NCI-H1694 treated with DMSO at 0.1 percent for 48 hours (cell line): ENCODE results near the gene OR2AT4.
"Not testable (repeated sequence)": the region's sequence is repeated elsewhere in the genome, so short reads cannot be mapped to it uniquely, and the experiment has no call there.

Source experiments
- DNase-seq: peaks from one replicate; lab custom pipeline; 2025; lab: John Stamatoyannopoulos, UW

The OR2AT4 gene

DNA sequence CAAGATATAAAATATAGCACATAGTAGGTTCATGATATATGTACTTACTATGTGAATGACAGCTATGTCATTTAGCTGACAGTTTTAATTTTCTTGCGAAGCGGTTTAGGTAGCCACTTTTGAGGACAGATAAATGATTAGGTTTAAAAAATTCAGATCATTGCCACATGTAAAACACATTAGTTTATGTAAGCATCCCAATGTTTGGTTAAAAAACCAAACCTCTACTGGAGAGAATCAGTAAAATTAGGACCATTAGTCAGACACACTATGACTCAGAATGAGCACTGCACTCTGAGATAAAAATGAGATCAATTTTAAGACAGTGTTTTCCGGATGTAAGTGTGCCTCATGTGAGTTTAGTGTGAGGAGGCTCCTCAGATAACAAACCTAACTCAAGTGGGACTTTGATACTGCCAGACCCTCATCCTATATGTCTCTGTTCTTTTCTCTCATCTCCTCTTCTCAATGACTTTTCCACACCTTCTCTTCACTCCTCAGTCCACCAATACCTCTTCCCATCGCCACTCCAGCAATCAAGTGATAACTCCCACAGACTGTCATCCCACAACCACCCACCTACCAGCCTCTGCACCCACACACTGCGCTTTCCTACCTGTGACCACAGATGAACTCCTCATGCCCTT is 6.8 kb upstream of the OR2AT4 start:
- DNase-seq = no peak

DNA sequence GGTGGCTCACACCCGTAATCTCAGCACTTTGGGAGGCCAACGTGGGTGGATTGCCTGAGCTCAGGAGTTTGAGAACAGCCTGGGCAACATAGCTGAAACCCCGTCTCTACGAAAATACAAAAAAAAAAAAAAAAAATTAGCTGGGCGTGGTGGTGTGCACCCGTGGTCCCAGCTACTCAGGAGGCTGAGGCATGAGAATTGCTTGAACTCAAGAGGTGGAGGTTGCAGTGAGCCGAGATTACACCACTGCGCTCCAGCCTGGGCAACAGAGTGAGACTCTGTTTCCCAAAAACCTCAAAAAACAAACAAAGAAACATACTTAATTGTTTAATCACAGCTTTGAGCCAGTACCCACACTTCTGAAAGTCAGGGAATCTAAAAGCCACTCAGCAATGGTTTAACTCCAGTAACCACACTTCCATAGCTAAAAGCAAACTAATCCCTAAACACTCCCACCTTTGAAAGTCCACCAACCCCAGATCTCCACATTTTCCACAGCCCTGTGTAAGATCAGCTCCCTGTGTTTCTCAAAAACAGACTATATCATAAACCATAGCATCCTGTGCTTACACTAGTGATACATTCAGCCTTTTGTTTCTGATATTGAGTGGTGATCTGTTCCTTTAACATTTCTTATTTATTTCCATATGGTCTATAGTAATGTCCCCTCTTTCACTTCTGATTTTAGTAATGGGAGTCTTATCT is 4.9 kb upstream of the OR2AT4 start:
- DNase-seq = no peak

DNA sequence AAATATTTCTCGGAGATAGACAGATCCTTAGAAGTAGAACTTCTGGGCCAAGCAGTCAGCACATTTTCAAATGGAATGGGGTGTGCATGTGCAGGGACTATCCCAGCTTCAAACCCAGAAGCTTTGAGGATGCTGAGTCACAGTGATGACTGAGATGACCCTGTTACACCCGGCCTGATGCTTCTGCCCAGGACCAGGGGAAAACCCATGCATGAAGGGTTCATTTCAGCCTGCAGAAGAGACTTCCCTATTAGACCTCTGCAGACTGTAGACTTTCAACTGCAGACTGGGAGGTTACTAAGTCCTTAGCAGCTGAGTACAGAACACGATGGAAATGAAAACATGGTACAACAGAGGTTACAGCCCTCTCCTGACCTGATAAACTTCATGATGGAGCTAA is 3.6 kb upstream of the OR2AT4 start:
- DNase-seq = no peak

GRCh38 chr11:75099635-75100034 is 3.0 kb upstream of the OR2AT4 start:
- DNase-seq = no peak

DNA sequence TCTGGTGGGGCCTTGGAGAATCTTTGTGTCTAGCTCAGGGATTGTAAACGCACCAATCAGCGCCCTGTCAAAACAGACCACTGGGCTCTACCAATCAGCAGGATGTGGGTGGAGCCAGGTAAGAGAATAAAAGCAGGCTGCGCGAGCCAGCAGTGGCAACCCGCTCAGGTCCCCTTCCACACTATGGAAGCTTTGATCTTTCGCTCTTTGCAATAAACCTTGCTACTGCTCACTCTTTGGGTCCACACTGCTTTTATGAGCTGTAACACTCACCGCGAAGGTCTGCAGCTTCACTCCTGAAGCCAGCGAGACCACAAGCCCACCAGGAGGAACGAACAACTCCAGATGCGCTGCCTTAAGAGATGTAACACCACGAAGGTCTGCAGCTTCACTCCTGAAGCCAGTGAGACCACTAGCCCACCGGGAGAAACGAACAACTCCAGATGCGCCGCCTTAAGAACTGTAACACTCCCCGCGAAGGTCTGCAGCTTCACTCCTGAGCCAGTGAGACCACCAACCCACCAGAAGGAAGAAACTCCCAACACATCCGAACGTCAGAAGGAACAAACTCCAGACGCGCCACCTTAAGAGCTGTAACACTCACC is 2.3 kb upstream of the OR2AT4 start:
- not testable (repeated sequence) for DNase-seq

DNA sequence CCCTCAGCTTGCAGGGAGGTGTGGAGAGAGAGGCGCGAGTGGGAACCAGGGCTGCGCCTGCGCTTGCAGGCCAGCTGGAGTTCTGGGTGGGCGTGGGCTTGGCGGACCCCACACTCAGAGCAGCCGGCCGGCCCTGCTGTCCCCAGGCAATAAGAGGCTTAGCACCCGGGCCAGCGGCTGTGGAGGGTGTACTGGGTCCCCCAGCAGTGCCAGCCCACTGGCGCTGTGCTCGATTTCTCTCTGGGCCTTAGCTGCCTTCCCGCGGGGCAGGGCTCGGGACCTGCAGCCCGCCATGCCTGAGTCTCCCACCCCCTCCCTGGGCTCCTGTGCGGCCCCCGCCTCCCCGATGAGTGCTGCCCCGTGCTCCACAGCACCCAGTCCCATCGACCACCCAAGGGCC is 1.5 kb upstream of the OR2AT4 start:
- not testable (repeated sequence) for DNase-seq

DNA sequence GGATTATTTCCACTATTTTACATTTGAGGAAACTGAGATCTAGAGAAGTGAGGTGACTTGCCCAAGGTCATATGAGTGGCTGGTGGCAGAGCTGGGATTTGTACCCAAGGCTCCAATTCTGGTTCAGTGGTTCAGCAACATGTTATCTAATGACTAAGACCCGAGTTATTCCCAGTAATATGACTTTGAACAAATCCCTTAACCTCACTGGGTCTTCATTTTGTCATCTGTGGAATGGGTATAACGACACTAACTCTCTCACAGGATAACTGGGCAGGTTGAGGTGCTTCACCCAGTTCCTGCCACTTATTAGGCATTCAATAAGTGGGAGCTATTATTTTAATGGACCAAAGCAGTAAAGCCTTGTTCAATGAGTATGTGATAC is 489 bp upstream of the OR2AT4 start:
- DNase-seq = no peak

DNA sequence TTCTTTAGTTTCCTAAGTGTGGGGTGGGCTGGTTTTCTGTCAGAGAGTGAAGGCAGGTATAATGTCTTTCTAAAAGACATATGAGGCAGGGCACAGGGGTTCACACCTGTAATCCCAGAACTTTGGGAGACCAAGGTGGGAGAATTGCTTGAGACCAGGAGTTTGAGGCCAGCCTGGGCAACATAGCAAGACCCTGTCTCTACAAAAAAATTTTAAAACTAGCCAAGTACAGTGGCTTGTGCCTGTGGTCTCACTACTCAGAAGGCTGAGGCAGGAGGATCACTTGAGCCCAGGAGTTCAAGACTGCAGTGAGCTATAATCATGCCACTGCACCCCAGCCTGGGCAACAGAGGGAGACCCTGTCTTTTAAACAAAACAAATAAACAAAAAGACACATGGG is 2.3 kb downstream of the OR2AT4 start:
- not testable (repeated sequence) for DNase-seq

- DNase-seq = no peak
Observed at GRCh38 chr11:75090671-75091177, 6.0 kb downstream of the OR2AT4 start.

GRCh38 chr11:75087319-75088305 is 9.1 kb downstream of the OR2AT4 start:
- no peak for DNase-seq

DNA sequence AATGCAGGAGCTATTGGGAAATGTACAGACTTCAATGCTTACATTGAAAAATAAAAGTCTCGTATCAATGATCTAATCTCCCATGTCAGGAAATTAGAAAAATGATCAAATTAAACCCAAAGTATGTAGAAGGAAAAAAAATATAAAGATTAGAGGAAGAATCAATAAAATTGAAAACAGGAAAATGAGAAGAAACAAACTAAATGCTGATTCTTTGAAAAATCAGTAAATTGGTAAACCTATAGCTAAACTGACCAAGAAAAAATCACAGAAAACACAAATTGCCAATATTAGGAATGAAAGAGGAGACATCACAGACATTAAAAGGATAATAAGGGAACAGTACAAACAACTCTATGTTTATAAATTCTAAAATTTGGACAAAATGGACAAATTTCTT is 11.8 kb downstream of the OR2AT4 start:
- no peak for DNase-seq

DNA sequence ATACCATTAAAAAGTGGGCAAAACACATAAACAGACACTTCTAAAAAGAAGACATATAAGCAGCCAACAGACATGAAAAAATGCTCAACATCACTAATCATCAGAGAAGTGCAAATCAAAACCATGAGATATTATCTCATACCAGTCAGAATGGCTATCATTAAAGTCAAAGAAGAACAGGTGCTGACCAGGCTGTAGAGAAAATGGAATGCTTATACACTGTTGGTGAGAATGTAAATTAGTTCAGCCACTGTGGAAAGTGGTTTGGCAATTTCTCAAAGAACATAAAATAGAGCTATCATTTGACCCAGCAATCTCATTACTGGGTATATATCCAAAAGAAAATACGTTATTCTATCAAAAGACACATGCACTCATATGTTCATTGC is 13.5 kb downstream of the OR2AT4 start:
- DNase-seq = no peak

DNA sequence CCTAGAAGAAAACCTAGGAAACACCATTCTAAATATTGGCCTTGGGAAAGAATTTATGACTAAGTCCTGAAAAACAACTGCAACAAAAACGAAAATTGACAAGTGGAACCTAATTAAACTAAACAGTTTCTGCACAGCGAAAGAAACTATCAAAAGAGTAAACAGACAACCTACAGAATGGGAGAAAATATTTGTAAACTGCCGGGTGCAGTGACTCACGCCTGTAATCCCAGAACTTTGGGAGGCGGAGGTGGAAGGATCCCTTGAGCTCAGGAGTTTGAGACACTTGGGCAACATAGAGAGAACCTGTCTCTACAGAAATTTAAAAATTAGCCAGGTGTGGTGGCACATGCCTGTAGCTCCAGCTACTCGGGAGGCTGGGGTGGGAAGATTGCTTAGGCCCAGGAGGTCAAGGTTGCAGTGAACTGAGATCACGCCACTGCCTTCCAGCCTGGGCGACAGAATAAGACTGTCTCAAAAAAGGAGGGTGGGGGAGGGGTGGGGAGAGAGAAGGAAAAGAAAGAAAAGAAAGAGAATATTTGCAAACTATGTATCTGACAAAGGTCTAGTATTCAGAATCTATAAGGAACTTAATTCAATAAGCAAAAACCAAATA is 14.0 kb downstream of the OR2AT4 start:
- no peak for DNase-seq

DNA sequence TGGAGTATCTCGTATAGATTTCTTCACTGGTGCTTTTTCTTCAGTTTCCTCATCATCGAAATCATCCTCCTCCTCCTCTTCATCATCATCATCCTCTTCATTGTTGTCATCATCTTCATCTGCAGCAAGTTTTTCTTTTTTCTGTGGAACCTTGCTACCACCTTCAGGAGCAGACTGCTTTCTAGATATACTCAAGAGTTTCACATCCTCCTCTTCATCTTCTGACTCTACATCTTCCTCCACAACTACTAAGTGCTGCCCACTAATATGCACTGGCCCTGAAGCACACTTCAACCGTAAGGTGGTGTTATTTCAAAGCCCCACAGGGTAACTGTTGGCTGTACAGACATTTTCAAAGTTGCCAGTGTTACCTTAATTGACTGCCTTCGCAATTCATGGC is 17.1 kb downstream of the OR2AT4 start:
- DNase-seq = no peak

DNA sequence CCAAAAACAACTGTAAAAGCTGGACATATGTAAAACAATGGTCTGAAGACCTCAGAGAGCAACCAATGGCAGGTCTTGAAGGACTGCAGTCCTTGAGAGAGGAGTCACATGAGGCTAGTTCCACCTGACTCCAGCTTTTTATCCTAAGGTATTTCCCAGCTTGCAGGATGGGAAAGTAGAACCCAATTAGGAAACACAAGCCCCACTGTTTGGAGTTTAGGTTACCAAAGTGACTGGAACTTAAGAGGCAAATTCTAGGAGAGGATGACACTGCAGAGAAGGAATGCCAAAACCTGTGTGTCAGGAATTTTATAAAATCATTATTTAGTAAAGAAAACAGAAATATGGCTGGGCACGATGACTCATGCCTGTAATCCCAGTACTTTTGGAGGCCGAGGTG is 18.4 kb downstream of the OR2AT4 start:
- no peak for DNase-seq

DNA sequence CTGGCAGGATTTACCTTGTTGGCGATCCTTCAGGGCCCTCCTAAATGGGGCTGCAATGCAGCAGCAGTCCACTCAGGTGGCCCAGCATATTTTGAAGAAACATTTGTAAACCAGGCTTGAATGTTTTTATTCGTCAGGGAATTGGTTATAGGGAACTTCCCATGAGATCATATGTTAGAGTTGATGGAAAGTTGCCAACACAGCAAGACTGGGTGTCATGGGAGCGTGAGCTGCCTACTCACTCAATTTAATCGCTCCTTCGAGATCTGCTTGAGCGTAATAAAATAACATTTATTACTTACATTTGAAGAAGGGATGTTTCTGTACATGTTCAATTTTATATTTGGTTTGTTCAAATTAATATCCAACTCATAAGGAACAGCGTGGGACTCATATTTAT is 19.4 kb downstream of the OR2AT4 start:
- no peak for DNase-seq

DNA sequence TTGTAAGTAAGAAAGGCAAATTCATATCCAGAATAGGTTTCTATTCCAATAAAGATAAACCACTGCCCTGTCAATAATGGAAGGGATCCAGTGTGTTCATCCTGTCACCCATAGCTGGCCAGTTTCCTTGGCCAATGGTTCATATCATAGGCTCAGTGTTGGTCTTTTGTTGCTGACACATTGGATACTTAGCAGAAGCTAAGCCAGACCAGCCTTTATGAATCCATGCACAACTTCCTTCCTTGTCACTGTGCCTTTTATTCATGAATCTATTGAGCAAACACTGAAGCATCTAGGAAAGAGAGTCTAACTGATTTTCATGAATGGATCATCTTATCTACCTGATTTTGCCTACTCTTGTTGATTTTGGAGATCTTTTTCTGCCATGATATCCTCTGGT is 20.0 kb downstream of the OR2AT4 start:
- DNase-seq = no peak

- no peak for DNase-seq
Observed at GRCh38 chr11:75073459-75074190, 23.1 kb downstream of the OR2AT4 start.

GRCh38 chr11:75072582-75072981 is 24.1 kb downstream of the OR2AT4 start:
- no peak for DNase-seq

DNA sequence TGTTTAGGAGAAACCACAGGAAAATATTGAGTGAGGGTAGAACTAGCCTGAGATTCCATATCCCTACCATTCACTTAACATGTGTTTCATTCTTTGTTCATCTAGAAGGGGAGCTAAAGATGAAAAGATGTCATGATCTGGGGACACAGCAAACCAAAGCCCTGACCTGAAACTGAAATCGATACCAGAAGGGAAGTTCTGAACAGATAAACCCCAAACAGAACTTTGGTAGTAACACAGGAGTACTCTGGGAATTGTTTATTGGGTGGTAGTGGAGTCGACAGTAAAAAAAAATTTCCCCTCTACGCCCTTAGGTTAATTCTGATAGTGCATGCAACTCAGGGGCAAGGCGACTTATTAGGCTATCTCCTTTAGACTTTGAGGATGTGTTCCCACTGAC is 27.2 kb downstream of the OR2AT4 start:
- DNase-seq = no peak

- no peak for DNase-seq
Observed at GRCh38 chr11:75068993-75069392, 27.7 kb downstream of the OR2AT4 start.
